Duodenal mucosa (tissue), 2 donors: ENCODE results near the gene DBH.

Source experiments
- H3K27ac ChIP-seq: one replicate; pipeline ENCODE4 v1.7.0; 2013; ENCODE audit warnings: low read depth, low read length
- H3K27me3 ChIP-seq, 2 donors: one replicate each; pipeline ENCODE4 v1.7.0; 2013; ENCODE audit warnings: low read length in 2 of 2, control low read depth in 1 of 2; ENCODE audit not compliant: insufficient read depth in 2 of 2, control insufficient read depth in 1 of 2
- H3K36me3 ChIP-seq, 2 donors: one replicate each; pipeline ENCODE4 v1.7.0; 2013; ENCODE audit warnings: low read length in 2 of 2, control low read depth in 1 of 2; ENCODE audit not compliant: insufficient read depth in 2 of 2, control insufficient read depth in 1 of 2
- H3K4me1 ChIP-seq, 2 donors: one replicate each; pipeline ENCODE4 v1.7.0; 2013; ENCODE audit warnings: low read length in 2 of 2, control low read depth in 1 of 2; ENCODE audit not compliant: insufficient read depth in 2 of 2, control insufficient read depth in 1 of 2
- H3K4me3 ChIP-seq, 2 donors: one replicate each; pipeline ENCODE4 v1.7.0; 2013; ENCODE audit warnings: low read length in 2 of 2, low read depth in 1 of 2
- H3K9ac ChIP-seq, 2 donors: one replicate each; pipeline ENCODE4 v1.7.0; 2013; ENCODE audit warnings: low read length in 2 of 2, low read depth in 1 of 2
- H3K9me3 ChIP-seq, 2 donors: one replicate each; pipeline ENCODE4 v1.7.0; 2013; ENCODE audit warnings: low read length in 2 of 2, control low read depth in 1 of 2; ENCODE audit not compliant: control insufficient read depth in 1 of 2

DBH gene

DNA sequence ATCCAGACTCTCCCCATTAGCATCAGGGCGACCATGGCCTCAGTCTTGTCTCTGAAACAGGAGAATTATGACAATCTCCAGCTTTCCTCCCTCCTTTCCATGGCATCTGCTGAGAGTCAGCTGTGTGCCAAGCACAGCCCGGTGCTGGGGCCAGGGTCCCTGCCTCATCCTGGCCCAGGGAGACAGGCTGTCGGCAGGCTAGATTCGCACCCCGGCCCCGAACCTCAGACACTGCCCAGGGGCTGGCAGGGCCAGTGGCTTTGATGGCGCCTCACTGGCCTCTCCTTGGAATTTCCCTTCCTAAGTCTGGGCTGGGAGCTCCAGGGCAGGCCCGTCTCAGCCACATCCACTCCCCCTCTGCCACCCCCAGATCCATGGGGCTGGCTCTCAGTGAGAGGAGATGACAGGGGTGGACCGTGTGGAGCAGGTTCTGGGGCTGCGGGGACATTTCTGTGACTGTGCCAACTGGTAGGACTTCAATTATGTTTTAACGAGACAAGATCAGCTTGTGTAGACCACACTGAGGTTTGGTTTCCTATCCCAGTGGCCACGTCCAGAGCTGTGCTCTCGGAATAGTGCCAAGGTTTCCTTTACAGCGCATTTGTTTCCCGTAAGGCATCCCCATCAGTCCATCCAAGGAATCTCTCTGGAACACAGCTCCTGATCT is 42.4 kb upstream of the DBH start:
- Histone ChIP-seq H3K4me3 (no peak overlapping the region), H3K9me3 (peaks cover 17% of the 10 kb centered on the region in 2 donors), H3K9ac (no peak overlapping the region), H3K4me1 (no peaks in the 10 kb centered on the region), H3K27me3 (no peaks in the 10 kb centered on the region), H3K27ac (no peak overlapping the region), H3K36me3 (no peaks in the 10 kb centered on the region)

DNA sequence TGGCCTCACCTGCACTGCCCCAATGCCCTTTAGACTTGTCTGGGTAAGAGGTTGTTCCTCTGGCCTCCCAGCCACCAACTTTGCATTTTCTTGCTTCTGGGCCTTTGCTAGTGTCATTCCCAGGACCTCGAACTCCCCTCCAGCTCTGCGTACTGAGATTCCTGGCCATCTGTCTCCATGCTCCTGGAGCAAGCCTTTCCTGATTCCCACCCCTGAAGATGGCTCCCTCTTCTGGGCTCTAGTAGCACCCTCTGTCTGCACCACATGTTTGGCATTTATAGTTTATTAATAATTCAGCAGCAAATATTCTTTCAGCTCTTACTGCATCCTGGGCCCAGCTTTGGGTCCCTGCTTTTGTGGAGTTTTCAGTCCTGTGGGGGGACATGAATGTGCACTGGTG is 41.9 kb upstream of the DBH start:
- H3K36me3 ChIP-seq, result no peaks in the 10 kb centered on the region
- H3K4me3 ChIP-seq, result no peak overlapping the region
- H3K4me1 ChIP-seq, result no peaks in the 10 kb centered on the region
- no peaks in the 10 kb centered on the region for H3K27me3 ChIP-seq
- peaks cover 17% of the 10 kb centered on the region in 2 donors for H3K9me3 ChIP-seq
- H3K27ac ChIP-seq, result no peak overlapping the region
- no peak overlapping the region for H3K9ac ChIP-seq

DNA sequence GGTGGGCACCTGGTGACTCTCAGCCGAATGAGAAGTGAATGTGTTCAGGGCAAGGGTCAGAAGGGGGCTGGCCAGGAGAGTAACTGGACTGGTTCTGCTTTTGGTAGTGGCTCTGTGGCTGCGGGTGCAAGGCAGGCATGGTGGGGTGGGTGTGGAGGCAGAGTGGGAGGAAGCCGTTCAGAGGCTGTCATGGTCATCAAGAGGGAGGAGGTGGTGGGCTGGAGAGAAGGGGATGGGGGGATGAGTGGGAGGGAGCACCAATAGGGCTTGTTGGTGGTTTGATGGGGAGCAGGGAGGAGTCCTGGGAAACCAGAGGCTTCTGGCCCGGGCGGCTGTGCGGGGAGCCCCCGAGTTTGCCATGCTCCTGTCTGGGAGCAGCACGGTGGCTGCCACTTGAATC is 40.3 kb upstream of the DBH start:
- Histone ChIP-seq H3K36me3 (no peaks in the 10 kb centered on the region), H3K9ac (no peak overlapping the region), H3K27me3 (no peaks in the 10 kb centered on the region), H3K27ac (no peak overlapping the region), H3K4me3 (no peak overlapping the region), H3K4me1 (no peaks in the 10 kb centered on the region), H3K9me3 (peaks cover 17 to 20% of the 10 kb centered on the region in 2 donors)

DNA sequence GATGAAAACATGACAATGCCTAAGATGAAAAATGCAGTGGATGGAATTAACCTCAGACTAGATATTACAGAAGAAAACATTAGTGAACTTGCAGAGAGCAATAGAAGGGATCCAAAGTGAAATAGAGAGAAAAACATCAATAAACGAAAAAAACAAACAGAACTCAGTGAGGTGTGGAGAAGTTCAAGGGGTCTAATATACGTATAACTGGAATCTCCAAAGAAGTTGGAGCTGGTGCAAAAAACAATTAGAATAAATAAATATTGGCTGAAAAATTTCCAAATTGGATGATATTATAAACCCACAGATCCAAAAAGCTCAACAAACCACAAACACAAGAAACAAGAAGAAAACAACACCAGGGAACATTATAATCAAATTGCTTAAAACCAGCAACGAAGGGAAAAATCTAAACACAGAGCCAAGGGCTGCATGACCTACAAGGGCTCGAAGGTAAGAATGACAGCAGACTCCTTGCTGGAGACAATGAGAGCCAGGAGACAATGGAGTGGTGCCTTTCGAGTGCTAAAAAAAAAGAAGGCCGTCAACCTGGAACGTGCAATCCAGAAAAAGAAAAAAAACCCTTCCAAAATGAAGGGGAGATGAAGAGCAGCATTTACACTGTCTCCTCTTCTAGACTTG is 38.7 kb upstream of the DBH start:
- Histone ChIP-seq H3K36me3 (no peaks in the 10 kb centered on the region), H3K4me1 (no peaks in the 10 kb centered on the region), H3K4me3 (no peak overlapping the region), H3K27me3 (no peaks in the 10 kb centered on the region), H3K9me3 (peaks cover 17 to 20% of the 10 kb centered on the region in 2 donors), H3K9ac (no peak overlapping the region), H3K27ac (no peak overlapping the region)

DNA sequence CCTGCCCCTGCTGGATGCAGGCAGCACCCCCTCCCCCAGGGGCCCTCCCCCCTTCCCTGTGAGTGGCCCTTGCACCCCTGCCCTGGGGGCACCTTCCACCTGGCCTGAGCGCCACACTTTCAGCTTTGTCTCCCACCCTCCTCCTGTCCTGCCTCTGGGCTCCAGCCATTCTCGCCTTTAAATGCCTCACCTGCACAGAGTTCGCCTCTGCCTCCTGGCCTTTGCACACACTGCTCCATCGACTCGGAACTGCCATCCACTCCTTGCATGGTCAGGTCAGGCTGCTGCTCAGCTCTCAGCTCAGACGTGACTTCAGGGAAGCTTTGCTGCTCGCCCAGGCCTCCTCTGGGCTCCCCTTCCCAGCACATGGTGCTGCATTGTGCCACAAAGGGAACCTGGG is 37.2 kb upstream of the DBH start:
- no peak overlapping the region for H3K27ac ChIP-seq
- H3K9ac ChIP-seq, result no peak overlapping the region
- no peak overlapping the region for H3K4me3 ChIP-seq
- H3K36me3 ChIP-seq, result no peaks in the 10 kb centered on the region
- H3K27me3 ChIP-seq, result no peaks in the 10 kb centered on the region
- H3K9me3 ChIP-seq, result peaks cover 17 to 20% of the 10 kb centered on the region in 2 donors
- no peaks in the 10 kb centered on the region for H3K4me1 ChIP-seq

DNA sequence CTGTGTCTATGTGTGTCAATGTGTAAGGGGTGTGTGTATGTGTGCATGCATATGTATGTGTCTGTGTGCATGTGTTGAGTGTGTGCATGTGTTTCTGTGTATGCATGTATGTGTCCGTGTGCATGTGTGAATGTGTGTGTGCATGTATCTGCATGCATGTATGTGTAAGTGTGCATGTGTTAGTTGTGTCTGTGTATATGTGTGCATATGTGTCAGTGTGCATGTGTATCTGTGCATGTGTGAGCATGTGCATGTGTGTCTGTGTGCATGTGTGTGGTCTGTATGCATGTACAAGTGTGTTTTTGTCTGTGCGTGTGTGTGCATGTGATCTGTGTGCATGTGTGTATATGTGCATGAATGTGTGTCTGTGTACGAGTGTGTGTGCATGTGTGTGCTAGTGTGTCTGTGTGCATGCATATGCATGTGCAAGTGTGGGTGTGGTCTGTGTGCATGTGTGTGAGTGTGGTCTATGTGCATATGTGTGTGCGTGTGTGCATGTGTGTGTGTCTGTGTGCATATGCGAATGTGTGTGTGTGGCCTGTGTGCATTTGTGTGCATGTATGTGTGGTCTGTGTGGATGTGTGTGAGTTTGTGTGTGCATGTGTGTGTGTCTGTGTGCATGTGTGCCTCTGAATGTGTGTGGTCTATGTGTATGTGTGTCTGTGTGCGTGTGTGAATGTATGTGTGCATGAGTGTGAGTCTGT is 36.5 kb upstream of the DBH start:
- peaks cover 17 to 20% of the 10 kb centered on the region in 2 donors for H3K9me3 ChIP-seq
- no peak overlapping the region for H3K4me3 ChIP-seq
- no peaks in the 10 kb centered on the region for H3K27me3 ChIP-seq
- H3K4me1 ChIP-seq, result no peaks in the 10 kb centered on the region
- H3K27ac ChIP-seq, result no peak overlapping the region
- H3K36me3 ChIP-seq, result no peaks in the 10 kb centered on the region
- no peak overlapping the region for H3K9ac ChIP-seq

DNA sequence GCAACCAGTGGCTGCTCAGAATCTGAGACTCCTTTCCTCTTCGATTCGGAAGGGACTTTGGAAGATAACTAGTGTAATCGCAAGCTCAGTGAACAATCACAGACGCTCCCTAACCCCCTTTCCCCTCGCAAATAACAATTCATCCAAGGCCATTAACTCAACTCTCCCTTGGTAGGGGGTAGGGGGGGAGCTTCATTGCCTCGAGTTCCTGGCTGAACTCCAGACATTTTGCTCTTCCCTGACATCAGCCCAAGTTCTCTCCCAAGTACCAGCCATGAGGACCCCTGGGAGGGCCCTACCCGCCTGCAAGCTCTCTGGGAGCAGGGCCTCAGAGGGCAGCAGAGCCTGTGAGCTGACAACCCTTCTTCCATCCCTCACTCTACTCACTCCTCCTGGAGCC is 35.4 kb upstream of the DBH start:
- Histone ChIP-seq H3K27me3 (no peaks in the 10 kb centered on the region), H3K36me3 (no peaks in the 10 kb centered on the region), H3K27ac (no peak overlapping the region), H3K4me3 (no peak overlapping the region), H3K4me1 (no peaks in the 10 kb centered on the region), H3K9ac (no peak overlapping the region), H3K9me3 (peaks cover 17 to 20% of the 10 kb centered on the region in 2 donors)

DNA sequence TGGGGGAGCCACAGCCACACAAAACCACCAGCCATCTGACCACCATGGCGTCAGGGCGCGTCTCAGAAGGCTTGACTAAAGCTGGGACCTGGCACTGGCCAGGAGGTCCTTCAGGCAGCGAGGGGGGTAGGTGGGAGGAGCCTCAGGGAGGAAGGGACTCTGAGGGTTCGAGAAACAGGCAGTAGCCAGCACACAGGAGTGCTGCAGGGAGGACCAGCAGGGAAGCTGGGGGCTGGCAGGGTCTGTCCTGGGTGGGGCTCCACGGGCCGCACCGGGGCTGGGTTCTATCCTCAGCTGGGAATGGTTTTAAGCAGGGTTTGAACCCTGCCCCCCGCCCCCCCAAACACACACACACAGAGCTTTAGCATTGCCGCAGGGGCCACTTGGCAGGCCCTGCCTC is 34.4 kb upstream of the DBH start:
- peaks cover 0 to 3% of the 10 kb centered on the region in 2 donors for H3K27me3 ChIP-seq
- H3K36me3 ChIP-seq, result no peaks in the 10 kb centered on the region
- H3K4me3 ChIP-seq, result no peak overlapping the region
- peaks cover 14 to 16% of the 10 kb centered on the region in 2 donors for H3K9me3 ChIP-seq
- no peak overlapping the region for H3K9ac ChIP-seq
- H3K4me1 ChIP-seq, result no peaks in the 10 kb centered on the region
- no peak overlapping the region for H3K27ac ChIP-seq

DNA sequence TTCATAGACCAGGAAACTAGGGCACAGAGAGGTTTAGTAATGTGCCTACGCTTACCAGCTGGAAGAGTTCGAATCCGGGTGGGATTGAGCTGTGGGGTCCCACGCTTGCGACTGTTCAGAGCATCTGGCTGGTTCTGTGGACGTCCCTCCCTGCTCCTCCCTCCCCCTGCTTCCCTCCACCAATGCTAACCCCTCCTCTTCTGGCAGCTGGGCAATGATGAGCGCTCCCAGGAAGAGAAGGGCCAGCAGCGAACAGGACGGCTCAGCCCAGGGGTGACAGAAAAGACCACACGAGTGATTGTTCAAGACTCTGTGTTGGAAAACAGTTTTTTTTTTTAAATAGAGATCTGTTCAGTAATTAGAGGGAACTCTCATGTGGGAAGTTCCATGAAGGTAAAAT is 33.9 kb upstream of the DBH start:
- H3K27me3 ChIP-seq, result peaks cover 0 to 4% of the 10 kb centered on the region in 2 donors
- H3K36me3 ChIP-seq, result no peaks in the 10 kb centered on the region
- H3K27ac ChIP-seq, result no peak overlapping the region
- no peaks in the 10 kb centered on the region for H3K4me1 ChIP-seq
- H3K4me3 ChIP-seq, result no peak overlapping the region
- H3K9ac ChIP-seq, result no peak overlapping the region
- H3K9me3 ChIP-seq, result peaks cover 9 to 11% of the 10 kb centered on the region in 2 donors

DNA sequence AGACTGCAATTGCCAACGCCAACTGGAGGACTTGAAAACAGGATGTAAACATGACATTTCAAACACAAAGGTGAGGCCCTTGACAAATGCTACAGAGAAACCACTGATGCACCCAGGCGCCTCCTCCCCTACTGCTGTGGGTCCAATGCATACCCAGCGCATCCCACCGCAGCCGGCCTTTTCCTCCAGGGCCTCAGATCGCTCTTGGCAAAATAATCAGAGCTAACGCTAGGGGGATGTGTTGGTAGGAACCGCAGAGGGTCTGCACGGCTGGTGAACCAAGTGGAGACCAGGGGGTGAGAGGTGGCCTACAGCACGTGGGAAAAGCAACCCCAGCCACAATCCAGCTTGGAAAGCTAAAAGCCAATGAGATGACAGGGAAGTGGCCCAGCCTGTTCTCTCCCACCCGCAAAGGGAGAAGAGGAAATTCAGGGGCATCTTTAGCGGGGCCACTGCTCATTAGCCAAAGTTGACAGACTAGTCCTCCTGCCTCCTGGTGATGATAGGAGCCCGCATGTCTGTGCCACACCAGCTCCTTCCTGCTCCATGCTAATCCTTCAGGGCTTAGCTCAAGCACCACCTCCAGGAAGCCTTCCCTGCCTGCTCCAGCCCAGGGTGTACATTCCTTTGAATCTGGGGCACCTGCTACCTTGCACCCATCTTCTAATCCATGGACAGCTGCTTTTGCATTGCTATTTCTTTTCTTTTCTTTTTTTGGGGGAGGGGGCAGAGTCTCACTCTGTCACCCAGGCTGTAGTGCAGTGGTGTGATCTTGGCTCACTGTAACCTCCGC is 32.8 kb upstream of the DBH start:
- Histone ChIP-seq H3K9ac (no peak overlapping the region), H3K27me3 (peaks cover 7 to 11% of the 10 kb centered on the region in 2 donors), H3K4me1 (no peaks in the 10 kb centered on the region), H3K36me3 (no peaks in the 10 kb centered on the region), H3K4me3 (no peak overlapping the region), H3K27ac (no peak overlapping the region), H3K9me3 (peaks cover 0 to 2% of the 10 kb centered on the region in 2 donors)
